Glutamatergic neuron (in vitro differentiated cells): ENCODE data around the gene VOPP1. TPM values are rescaled to one million over a fixed set of nuclear protein-coding genes. Genes with fewer than 3 reads are reported as not detected.
A peak's percentile ranks its signal among the peaks of the same experiment; 100 is the strongest.

Source experiments
- DNase-seq: peaks from one replicate; pipeline ENCODE4 v3.0.0; 2022
- H3K27ac Mint-ChIP-seq: one replicate; pipeline ENCODE4 v1.8.0; 2020; ENCODE audit warnings: mild to moderate bottlenecking, mixed read lengths, inconsistent platforms; ENCODE audit not compliant: unreplicated experiment
- H3K27me3 Mint-ChIP-seq: one replicate; pipeline ENCODE4 v1.8.0; 2020; ENCODE audit warnings: mild to moderate bottlenecking, moderate library complexity, mixed read lengths, inconsistent platforms; ENCODE audit not compliant: unreplicated experiment
- H3K36me3 Mint-ChIP-seq: one replicate; pipeline ENCODE4 v1.8.0; 2020; ENCODE audit warnings: mild to moderate bottlenecking, mixed read lengths, inconsistent platforms; ENCODE audit not compliant: unreplicated experiment
- H3K4me1 Mint-ChIP-seq: one replicate; pipeline ENCODE4 v1.8.0; 2020; ENCODE audit warnings: mild to moderate bottlenecking, low read depth, mixed read lengths, inconsistent platforms; ENCODE audit not compliant: unreplicated experiment
- H3K4me3 Mint-ChIP-seq: one replicate; pipeline ENCODE4 v1.8.0; 2020; ENCODE audit warnings: mild to moderate bottlenecking, mixed read lengths, inconsistent platforms; ENCODE audit not compliant: unreplicated experiment
- H3K9me3 Mint-ChIP-seq: one replicate; pipeline ENCODE4 v1.8.0; 2020; ENCODE audit warnings: mild to moderate bottlenecking, moderate library complexity, mixed read lengths, inconsistent platforms; ENCODE audit not compliant: unreplicated experiment
- total RNA-seq: library from RNA; stranded (reverse); fragmentation: NEBNext Ultra II Directional; extraction: Animal tissue kit (Norgen Biotek cat#: 25700); gene quantifications from one replicate; pipeline ENCODE4 v1.2.1, GENCODE V29; 2021; ENCODE audit not compliant: unreplicated experiment
- TF ChIP-seq, protein P1 (sequence below): fragments of 200-600 bp; sonication (generic); IDR thresholded peaks from one replicate; pipeline ENCODE4 v1.5.0; 2021; ENCODE audit not compliant: partially characterized antibody, unreplicated experiment

Gene VOPP1
- total RNA-seq, 1 donor from 2014 or later = 30.6 TPM

DNA sequence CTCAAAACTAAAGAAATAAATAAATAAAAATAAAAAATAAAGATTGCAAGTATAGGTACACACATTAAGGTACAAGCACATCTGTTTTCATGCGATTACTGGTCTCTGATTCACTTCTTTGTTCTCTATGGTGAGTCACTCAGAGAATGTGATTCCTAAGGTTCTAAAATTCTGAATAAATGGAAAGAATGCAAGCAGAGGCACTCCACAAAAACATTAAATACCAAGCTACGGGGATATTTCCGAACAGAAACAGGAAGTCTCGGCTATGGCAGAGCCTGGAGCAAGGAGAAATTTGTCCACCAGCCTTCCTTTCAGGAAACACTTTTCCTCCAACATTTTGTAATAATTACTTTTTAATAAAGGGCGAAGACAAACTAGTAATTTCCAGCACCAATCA lies 1.4 kb downstream of the VOPP1 start:
- Mint-ChIP-seq H3K27me3 (peaks cover 4% of the 10 kb centered on the region), H3K4me3 (peak overlapping the region; percentile 90), H3K4me1 (peaks cover 13% of the 10 kb centered on the region), H3K36me3 (no peaks in the 10 kb centered on the region), H3K9me3 (peaks cover 13% of the 10 kb centered on the region), H3K27ac (peak overlapping the region; percentile 70)
- TF ChIP-seq, protein P1, sequence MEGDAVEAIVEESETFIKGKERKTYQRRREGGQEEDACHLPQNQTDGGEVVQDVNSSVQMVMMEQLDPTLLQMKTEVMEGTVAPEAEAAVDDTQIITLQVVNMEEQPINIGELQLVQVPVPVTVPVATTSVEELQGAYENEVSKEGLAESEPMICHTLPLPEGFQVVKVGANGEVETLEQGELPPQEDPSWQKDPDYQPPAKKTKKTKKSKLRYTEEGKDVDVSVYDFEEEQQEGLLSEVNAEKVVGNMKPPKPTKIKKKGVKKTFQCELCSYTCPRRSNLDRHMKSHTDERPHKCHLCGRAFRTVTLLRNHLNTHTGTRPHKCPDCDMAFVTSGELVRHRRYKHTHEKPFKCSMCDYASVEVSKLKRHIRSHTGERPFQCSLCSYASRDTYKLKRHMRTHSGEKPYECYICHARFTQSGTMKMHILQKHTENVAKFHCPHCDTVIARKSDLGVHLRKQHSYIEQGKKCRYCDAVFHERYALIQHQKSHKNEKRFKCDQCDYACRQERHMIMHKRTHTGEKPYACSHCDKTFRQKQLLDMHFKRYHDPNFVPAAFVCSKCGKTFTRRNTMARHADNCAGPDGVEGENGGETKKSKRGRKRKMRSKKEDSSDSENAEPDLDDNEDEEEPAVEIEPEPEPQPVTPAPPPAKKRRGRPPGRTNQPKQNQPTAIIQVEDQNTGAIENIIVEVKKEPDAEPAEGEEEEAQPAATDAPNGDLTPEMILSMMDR = no peak
- DNase-seq = no peak

DNA sequence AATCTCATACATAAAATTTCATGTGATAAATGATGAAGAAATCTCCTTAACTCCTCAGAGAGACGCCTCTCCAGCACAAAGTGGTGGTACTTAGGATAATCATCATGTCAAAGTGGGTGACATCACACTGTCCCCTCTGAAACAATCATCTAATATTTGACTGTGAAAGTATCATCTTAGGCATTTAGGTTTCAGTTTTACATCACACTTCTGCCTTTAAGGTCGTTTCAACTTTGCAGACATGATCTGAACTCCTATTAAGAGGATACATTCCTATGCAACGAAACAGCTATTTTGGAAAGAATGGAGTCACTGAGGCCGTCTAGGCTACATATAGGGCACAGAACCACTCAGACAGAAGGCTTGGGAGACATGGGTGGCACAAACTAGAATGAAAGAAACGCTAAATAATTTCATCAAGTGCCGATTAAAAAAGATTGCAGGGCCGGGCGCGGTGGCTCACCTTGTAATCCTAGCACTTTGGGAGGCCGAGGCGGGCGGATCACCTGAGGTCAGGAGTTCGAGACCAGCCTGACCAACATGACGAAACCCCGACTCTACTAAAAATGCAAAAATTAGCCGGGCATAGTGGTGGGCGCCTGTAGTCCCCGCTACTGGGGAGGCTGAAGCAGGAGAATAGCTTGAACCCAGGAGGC lies 2.0 kb downstream of the VOPP1 start:
- DNase-seq = no peak
- Mint-ChIP-seq H3K27me3 (peaks cover 4% of the 10 kb centered on the region), H3K4me1 (peaks cover 13% of the 10 kb centered on the region), H3K9me3 (peaks cover 16% of the 10 kb centered on the region), H3K4me3 (peak overlapping the region; percentile 52), H3K36me3 (no peaks in the 10 kb centered on the region), H3K27ac (no peak overlapping the region)
- TF ChIP-seq, protein P1 = no peak

DNA sequence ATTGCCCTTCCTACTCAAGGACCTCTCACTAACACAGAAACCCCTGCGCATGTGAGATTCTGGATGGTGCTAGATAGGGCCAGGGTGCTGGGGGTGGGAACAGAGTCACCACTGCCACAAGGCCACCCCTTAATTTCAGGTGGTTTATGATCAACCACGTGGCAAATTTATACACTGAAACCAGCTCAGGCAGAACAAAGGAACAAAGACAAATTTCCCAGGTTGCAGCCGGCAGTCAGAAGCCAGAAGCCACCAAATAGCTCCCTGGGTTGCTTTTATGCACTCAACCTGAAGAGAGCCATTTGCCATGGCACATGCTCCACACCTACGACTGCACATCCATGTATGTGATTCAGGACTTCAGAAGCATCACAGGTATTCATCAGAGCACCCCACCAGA lies 2.5 kb downstream of the VOPP1 start:
- H3K27ac Mint-ChIP-seq = no peak overlapping the region
- no peak overlapping the region for H3K4me3 Mint-ChIP-seq

DNA sequence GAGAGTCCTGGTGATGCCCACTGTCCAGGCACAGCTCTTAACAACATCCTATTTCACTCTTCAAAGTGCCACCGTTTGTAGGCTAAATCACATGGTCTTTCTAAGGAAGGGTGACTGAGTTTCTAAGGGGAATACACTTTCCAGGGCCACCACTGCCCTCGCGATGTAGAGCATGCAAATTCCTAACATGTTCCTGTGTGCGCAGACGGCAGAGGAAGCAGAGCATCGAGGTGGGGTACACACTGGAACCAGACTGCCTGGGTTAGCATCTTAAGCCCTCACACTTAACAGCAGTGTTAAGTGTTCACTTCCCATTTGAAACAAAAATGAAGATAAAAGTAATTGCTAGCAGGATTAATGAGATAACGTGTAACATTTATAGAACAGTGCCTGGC lies 3.0 kb downstream of the VOPP1 start:
- peaks cover 16% of the 10 kb centered on the region for H3K9me3 Mint-ChIP-seq
- H3K4me3 Mint-ChIP-seq = peak overlapping the region; percentile 44
- DNase-seq = no peak
- H3K27me3 Mint-ChIP-seq = peaks cover 4% of the 10 kb centered on the region
- H3K36me3 Mint-ChIP-seq = no peaks in the 10 kb centered on the region
- no peak overlapping the region for H3K27ac Mint-ChIP-seq
- peaks cover 13% of the 10 kb centered on the region for H3K4me1 Mint-ChIP-seq
- TF ChIP-seq, protein P1 = no peak

More for the DNA sequence above, 2.5 kb downstream of the VOPP1 start:
- TF ChIP-seq, protein P1 = no peak
- peaks cover 4% of the 10 kb centered on the region for H3K27me3 Mint-ChIP-seq
- no peaks in the 10 kb centered on the region for H3K36me3 Mint-ChIP-seq
- no peak for DNase-seq
- peaks cover 16% of the 10 kb centered on the region for H3K9me3 Mint-ChIP-seq
- peaks cover 13% of the 10 kb centered on the region for H3K4me1 Mint-ChIP-seq

DNA sequence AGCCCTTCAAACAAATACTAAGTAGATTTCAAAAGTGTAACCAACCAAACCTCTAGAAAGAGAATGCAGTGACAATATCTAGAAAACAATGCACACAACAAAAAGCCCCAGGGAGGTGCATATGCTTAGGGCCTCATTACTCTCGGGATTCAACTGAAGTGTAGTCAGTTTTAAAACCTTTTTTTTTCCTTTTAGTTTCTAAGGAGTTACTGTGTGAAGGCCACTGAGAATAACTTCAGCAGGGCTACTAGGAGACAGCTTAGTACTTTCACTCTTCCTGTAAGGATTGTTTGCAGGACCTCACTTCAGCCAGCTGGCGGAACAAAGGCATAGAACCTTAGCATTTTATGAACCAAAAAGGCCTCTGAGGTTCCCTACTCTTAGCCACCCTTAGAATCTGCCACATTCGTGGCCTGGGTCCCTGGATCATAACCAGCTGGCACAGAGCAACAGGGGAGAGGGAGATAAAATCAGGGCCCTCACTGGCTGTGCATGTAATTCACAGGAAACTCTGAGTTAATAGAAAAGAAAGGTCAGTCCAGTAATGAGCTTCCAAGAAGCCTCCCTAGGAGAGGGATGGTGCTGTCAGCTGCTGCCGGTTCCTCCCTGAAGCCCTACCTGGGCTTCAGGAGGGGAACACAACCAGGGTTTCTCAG lies 3.6 kb downstream of the VOPP1 start:
- Mint-ChIP-seq H3K4me1 (peaks cover 13% of the 10 kb centered on the region), H3K4me3 (no peak overlapping the region), H3K27me3 (peaks cover 4% of the 10 kb centered on the region), H3K9me3 (peaks cover 16% of the 10 kb centered on the region), H3K36me3 (no peaks in the 10 kb centered on the region), H3K27ac (no peak overlapping the region)
- TF ChIP-seq, protein P1 = no peak
- no peak for DNase-seq
